Stomach (tissue), 9 donors: ENCODE results near the gene FAM50A. TPM values are rescaled to one million over a fixed set of nuclear protein-coding genes. Genes with fewer than 3 reads are reported as not detected.

Source experiments
- DNase-seq, 2 donors: peaks; one replicate each; pipeline versions ENCODE4 v3.0.0 to v3.0.0-alpha.2; 2013 to 2019
- H3K27ac ChIP-seq, 5 donors: fragments of 200-600 bp in 4 of 5; sonication (generic) in 4 of 5; one replicate each; pipeline ENCODE4 v1.5.1; 2013 to 2019; ENCODE audit warnings: mild to moderate bottlenecking in 1 of 5, moderate library complexity in 1 of 5
- H3K27me3 ChIP-seq, 3 donors: fragments of 200-600 bp; sonication (generic); one replicate each; pipeline ENCODE4 v1.5.1; 2017 to 2019; ENCODE audit warnings: mixed run types in 1 of 3
- H3K36me3 ChIP-seq, 4 donors: fragments of 200-600 bp; sonication (generic); 1 replicate in 3 of 4; 2 replicates in 1 of 4; pipeline ENCODE4 v1.5.1; 2016 to 2019
- H3K4me1 ChIP-seq, 4 donors: fragments of 200-600 bp; sonication (generic); one replicate each; pipeline ENCODE4 v1.5.1; 2016 to 2019
- H3K4me3 ChIP-seq, 4 donors: fragments of 200-600 bp; sonication (generic) in 3 of 4; one replicate each; pipeline ENCODE4 v1.5.1; 2016 to 2019; ENCODE audit warnings: mild to moderate bottlenecking in 1 of 4
- H3K9me3 ChIP-seq, 4 donors: fragments of 200-600 bp; sonication (generic); one replicate each; pipeline ENCODE4 v1.5.1; 2016 to 2019
- EP300 ChIP-seq: sonication (generic); formaldehyde crosslinking; IDR thresholded peaks from one replicate; pipeline ENCODE4 v1.6.1; 2017; ENCODE audit warnings: antibody characterized with exemption
- POLR2A ChIP-seq, 4 donors: fragments of 450-650 bp; IDR thresholded peaks; one replicate each; pipeline ENCODE4 v1.6.1; 2016; ENCODE audit warnings: antibody characterized with exemption in 4 of 4, control low read depth in 2 of 4, mild to moderate bottlenecking in 1 of 4, moderate library complexity in 1 of 4
- POLR2AphosphoS5 ChIP-seq, 3 donors: sonication (generic); formaldehyde crosslinking; IDR thresholded peaks; one replicate each; pipeline ENCODE4 v1.6.1; 2016; ENCODE audit warnings: antibody characterized with exemption in 3 of 3
- WGBS, 5 donors: extraction: QIAGEN DNeasy Blood & Tissue Kit in 3 of 5; methylation state at CpG; one replicate each; pipeline versions ENCODE4 v1.1.5 to v1.1.7; 2013 to 2018; 5-methylcytosine and 5-hydroxymethylcytosine counted together
- intact Hi-C: fragments of 100-400 bp; cut with DNase I; formaldehyde crosslinking; loops from one replicate; pipeline ENCODE4 v1.15.1; 2023; ENCODE audit warnings: low total_unique reads
- polyA plus RNA-seq, 3 donors: library from polyadenylated mRNA; stranded (reverse); fragments of 200-250 nt; gene quantifications; one replicate each; pipeline ENCODE4 v1.2.3, GENCODE V29; 2013
- total RNA-seq, 5 donors: library from RNA; depleted of rRNA; stranded (reverse); fragments of >200 nt; gene quantifications; one replicate each; pipeline versions ENCODE4 v1.1.0 to v1.2.3, GENCODE V29; 2014 to 2016
- TF ChIP-seq, protein P1 (sequence below), 7 experiments: fragments of 450-650 bp in 4 of 7; fragments of 200-600 bp in 3 of 7; sonication (generic) in 3 of 7; IDR thresholded peaks; one replicate each; pipeline ENCODE4 v1.5.1; 2016 to 2019; ENCODE audit warnings: antibody characterized with exemption in 7 of 7, control low read depth in 2 of 7, mild to moderate bottlenecking in 1 of 7
- donor health status: healthy with polysubstance abuse.
- donor health status: Bipolar disorder and iron deficiency.
- donor health status: healthy.

Gene FAM50A
- total and polyA plus RNA-seq, 8 donors, result 16.7 to 162 (median 67.4) TPM

DNA sequence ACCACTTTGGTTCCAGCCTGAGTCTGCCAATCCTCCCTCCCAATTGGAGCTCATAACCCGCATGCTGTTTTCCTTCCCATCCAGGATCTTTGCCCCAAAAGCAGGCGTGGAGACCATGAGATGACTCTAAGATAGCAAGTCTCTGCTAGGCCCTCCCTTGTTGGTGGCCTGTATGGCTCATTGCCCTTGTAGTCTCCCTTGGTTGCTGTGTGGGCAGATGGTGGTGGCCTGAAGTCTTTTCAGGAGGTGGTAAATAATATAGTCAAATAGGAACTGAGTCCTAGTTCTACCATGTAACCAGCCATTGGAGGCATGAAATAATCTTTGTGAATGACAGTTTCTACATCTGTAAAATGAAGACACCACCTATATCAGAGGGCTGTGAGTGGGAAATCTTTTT lies 14.2 kb upstream of the FAM50A start:
- Histone ChIP-seq H3K36me3 (peaks cover 4 to 33% (median 28%) of the 10 kb centered on the region in 4 donors), H3K4me1 (peaks cover 0 to 49% (median 31%) of the 10 kb centered on the region in 4 donors), H3K27me3 (no peaks in the 10 kb centered on the region), H3K4me3 (peak overlapping the region in 3 of 4 donors; percentile 69 to 80 (median 80)), H3K27ac (peak overlapping the region in 2 of 5 donors; percentile 81 to 84), H3K9me3 (no peaks in the 10 kb centered on the region)
- intact Hi-C loops, result no loop called here
- WGBS, 5 donors, result 56 to 75% (median 67%) methylated on average over 2 of the region's 2 CpGs
- DNase-seq, result no peak
- TF ChIP-seq, protein P1, sequence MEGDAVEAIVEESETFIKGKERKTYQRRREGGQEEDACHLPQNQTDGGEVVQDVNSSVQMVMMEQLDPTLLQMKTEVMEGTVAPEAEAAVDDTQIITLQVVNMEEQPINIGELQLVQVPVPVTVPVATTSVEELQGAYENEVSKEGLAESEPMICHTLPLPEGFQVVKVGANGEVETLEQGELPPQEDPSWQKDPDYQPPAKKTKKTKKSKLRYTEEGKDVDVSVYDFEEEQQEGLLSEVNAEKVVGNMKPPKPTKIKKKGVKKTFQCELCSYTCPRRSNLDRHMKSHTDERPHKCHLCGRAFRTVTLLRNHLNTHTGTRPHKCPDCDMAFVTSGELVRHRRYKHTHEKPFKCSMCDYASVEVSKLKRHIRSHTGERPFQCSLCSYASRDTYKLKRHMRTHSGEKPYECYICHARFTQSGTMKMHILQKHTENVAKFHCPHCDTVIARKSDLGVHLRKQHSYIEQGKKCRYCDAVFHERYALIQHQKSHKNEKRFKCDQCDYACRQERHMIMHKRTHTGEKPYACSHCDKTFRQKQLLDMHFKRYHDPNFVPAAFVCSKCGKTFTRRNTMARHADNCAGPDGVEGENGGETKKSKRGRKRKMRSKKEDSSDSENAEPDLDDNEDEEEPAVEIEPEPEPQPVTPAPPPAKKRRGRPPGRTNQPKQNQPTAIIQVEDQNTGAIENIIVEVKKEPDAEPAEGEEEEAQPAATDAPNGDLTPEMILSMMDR (IDR thresholded peaks at IDR 0.05), result no peak
- TF ChIP-seq EP300 (no peak), POLR2A (IDR thresholded peaks at IDR 0.05) (no peak), POLR2AphosphoS5 (IDR thresholded peaks at IDR 0.05) (no peak)

DNA sequence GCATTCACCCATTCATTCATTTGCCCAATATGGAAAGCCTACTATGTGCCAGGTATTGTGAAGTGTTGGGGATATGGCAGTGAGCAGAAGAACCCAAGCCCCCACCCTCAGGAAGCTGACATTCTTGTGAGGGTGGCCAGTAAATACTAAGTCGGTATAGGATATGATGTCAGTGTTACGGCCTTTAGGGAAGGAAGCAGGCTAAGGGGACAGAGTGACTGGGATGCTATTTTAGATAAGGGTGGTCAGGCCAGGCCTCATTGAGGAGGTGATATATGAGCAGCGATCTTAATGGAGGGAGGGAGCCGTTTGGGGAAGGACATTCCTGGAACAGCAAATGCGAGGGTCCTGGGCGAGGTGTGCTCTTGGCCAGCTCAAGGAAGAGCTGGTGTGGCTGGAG lies 13.5 kb upstream of the FAM50A start:
- no peak for DNase-seq
- TF ChIP-seq POLR2AphosphoS5 (IDR thresholded peaks at IDR 0.05) (no peak), EP300 (no peak), POLR2A (IDR thresholded peaks at IDR 0.05) (no peak)
- TF ChIP-seq, protein P1 (IDR thresholded peaks at IDR 0.05), result no peak
- H3K36me3 ChIP-seq, result peaks cover 4 to 41% (median 35%) of the 10 kb centered on the region in 4 donors
- intact Hi-C loops, result no loop called here
- peaks cover 0 to 49% (median 31%) of the 10 kb centered on the region in 4 donors for H3K4me1 ChIP-seq
- WGBS, 5 donors, result 57 to 76% (median 68%) methylated on average over 6 of the region's 6 CpGs
- H3K4me3 ChIP-seq, result peak overlapping the region in 1 of 4 donors; percentile 80
- H3K9me3 ChIP-seq, result no peaks in the 10 kb centered on the region
- H3K27ac ChIP-seq, result peak overlapping the region in 3 of 5 donors; percentile 26 to 53 (median 32)
- no peaks in the 10 kb centered on the region for H3K27me3 ChIP-seq

DNA sequence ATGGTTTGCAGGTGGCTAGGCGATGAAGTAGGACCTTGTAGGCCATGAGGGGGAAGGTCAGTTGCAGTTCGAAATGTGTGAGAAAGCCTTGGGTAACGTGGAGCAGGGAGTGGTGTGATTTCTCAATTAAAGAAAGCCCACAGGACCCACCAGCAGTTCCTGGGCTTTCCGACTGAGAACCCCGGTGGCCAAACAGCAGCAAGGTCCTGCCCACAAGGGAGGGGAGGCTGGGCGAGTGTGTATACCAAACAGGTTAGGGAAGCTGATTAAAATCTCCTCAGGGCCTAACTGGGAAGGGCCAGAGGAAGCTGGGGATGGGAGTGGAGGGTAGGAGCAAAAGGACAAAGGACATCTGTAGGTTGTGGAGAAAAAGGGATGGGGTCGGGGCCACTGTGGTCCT lies 13.0 kb upstream of the FAM50A start:
- intact Hi-C loops, result no loop called here
- TF ChIP-seq EP300, result no peak
- no peak for TF ChIP-seq POLR2AphosphoS5 (IDR thresholded peaks at IDR 0.05)
- no peak for TF ChIP-seq POLR2A (IDR thresholded peaks at IDR 0.05)
- TF ChIP-seq, protein P1 (IDR thresholded peaks at IDR 0.05), result no peak
- no peak overlapping the region for H3K4me3 ChIP-seq

DNA sequence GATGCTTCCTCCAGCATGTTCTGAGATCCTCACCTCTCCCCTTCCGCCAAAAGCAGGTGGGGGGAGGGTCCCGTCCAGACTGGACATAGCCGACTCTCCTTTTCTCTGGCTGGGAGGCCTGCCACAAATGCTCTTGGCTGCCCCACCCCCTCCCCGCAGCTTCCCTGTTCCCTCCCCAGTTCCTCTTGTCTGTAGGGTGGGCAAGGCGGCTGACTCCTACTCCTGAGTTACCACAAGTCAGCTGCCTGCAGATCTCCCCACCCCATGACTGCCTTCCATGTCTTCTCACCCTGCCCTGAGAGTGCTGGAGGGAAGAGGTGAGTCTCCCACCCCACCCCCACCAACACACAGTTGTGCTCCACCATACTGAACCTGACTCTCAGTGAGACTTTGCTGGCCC lies 12.6 kb upstream of the FAM50A start:
- no peak for DNase-seq
- H3K27ac ChIP-seq, result peak overlapping the region in 3 of 5 donors; percentile 26 to 53 (median 32)

More for the DNA sequence above, 13.0 kb upstream of the FAM50A start:
- H3K36me3 ChIP-seq, result peaks cover 4 to 45% (median 37%) of the 10 kb centered on the region in 4 donors
- H3K27ac ChIP-seq, result peak overlapping the region in 3 of 5 donors; percentile 26 to 53 (median 32)
- H3K4me1 ChIP-seq, result peaks cover 0 to 52% (median 31%) of the 10 kb centered on the region in 4 donors
- H3K9me3 ChIP-seq, result no peaks in the 10 kb centered on the region
- DNase-seq, result no peak
- WGBS, 5 donors, result 42 to 63% (median 52%) methylated on average over 6 to 7 of the region's 7 CpGs
- H3K27me3 ChIP-seq, result no peaks in the 10 kb centered on the region

More for the DNA sequence above, 12.6 kb upstream of the FAM50A start:
- no peak overlapping the region for H3K4me3 ChIP-seq
- peaks cover 0 to 56% (median 34%) of the 10 kb centered on the region in 4 donors for H3K4me1 ChIP-seq
- no peaks in the 10 kb centered on the region for H3K27me3 ChIP-seq
- WGBS, 5 donors, result 40 to 73% (median 61%) methylated on average over 1 to 5 of the region's 5 CpGs; no CpG with 5 or more reads in 1 of the 5 donors
- intact Hi-C loops, result no loop called here
- no peaks in the 10 kb centered on the region for H3K9me3 ChIP-seq
- H3K36me3 ChIP-seq, result peaks cover 4 to 45% (median 37%) of the 10 kb centered on the region in 4 donors
- TF ChIP-seq, protein P1 (IDR thresholded peaks at IDR 0.05), result no peak
- TF ChIP-seq POLR2AphosphoS5 (IDR thresholded peaks at IDR 0.05) (no peak), POLR2A (IDR thresholded peaks at IDR 0.05) (no peak), EP300 (no peak)
